Adrenal gland (tissue), 5 donors: ENCODE data around the gene ABLIM1.

Experiments used
- CTCF ChIP-seq, 6 experiments: fragments of 450-650 bp in 4 of 6; fragments of 200-600 bp in 2 of 6; sonication (generic) in 1 of 6; IDR thresholded peaks; 1 replicate in 5 of 6; 2 replicates in 1 of 6; pipeline versions ENCODE4 v1.5.1 to v1.8.0; 2016 to 2021; ENCODE audit warnings: antibody characterized with exemption in 6 of 6, mild to moderate bottlenecking in 2 of 6, moderate library complexity in 1 of 6
- POLR2A ChIP-seq, 2 donors: fragments of 450-650 bp; IDR thresholded peaks; one replicate each; pipeline ENCODE4 v1.6.1; 2017; ENCODE audit warnings: antibody characterized with exemption in 2 of 2, mild to moderate bottlenecking in 2 of 2, moderate library complexity in 1 of 2
- donor health status: DM: no; HTN: no; CAD: no.

DNA sequence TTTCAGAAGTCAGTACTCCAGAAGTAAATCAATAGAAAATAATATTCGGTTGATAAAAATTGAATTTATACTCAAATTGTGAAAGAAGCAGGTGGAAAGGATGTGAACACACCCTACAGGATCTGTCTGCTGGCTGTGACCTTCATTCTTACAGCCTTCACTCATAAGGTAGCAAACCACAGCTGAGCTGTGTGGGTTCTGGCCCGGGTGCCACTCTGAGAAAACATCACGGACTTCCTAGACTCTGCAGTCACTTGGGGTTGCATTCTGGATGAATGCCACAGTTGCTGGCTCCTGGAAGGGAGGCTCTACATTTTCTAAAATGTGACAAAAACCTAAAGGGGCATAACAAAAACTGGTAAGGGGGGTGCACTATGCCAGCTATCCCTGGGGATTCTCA is 36.0 kb upstream of the ABLIM1 start:
- TF ChIP-seq POLR2A (IDR thresholded peaks at IDR 0.05): no peak
- no peak for TF ChIP-seq CTCF (IDR thresholded peaks at IDR 0.05)
